Loucy (cell line): ENCODE measurements around the gene PGF.

ENCODE experiments used
- EZH2phosphoT487 ChIP-seq: fragments of 200-600 bp; IDR thresholded peaks from 2 replicates; pipeline ENCODE4 v1.6.1; 2018; ENCODE audit warnings: antibody characterized with exemption, mild to moderate bottlenecking, moderate library complexity, borderline replicate concordance
- TF ChIP-seq, protein P1 (sequence below): fragments of 200-600 bp; sonication (generic); conservative IDR thresholded peaks from 2 replicates; pipeline ENCODE4 v1.5.1; 2014; ENCODE audit warnings: mild to moderate bottlenecking, antibody characterized with exemption, low read length

DNA sequence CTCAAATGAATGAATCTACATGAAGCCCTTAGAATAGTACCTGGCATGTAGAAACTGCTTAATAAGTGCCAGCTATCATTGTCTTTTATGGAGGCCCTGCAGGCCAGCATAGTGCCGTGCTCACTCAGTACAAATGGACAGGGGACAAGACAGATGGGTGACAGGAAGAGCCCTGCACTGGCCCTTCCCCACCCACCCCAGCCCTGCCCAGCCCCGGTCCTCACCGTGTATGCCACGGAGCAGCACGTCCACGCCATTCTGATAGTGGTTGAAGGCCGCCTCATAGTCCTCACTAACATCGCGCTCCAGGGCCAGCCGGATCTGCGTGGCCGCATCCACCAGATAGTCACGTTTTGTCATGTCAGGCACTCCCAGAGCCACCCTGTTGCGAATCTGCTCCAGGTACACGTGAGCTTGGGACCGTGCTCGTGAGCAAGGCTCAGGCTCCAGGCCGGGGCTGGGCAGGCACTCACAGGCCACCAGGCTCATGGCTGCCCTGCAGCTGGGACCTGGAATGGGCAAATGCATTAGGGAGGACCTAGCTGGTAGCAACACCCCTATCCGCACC, 34.3 kb downstream of the PGF start:
- TF ChIP-seq, protein P1, sequence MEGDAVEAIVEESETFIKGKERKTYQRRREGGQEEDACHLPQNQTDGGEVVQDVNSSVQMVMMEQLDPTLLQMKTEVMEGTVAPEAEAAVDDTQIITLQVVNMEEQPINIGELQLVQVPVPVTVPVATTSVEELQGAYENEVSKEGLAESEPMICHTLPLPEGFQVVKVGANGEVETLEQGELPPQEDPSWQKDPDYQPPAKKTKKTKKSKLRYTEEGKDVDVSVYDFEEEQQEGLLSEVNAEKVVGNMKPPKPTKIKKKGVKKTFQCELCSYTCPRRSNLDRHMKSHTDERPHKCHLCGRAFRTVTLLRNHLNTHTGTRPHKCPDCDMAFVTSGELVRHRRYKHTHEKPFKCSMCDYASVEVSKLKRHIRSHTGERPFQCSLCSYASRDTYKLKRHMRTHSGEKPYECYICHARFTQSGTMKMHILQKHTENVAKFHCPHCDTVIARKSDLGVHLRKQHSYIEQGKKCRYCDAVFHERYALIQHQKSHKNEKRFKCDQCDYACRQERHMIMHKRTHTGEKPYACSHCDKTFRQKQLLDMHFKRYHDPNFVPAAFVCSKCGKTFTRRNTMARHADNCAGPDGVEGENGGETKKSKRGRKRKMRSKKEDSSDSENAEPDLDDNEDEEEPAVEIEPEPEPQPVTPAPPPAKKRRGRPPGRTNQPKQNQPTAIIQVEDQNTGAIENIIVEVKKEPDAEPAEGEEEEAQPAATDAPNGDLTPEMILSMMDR: no peak
- no peak for TF ChIP-seq EZH2phosphoT487
